Spleen (tissue), 7 donors: Measurements from ENCODE around the gene RPTOR.

ENCODE experiments used
- CTCF ChIP-seq, 11 experiments: fragments of 200-600 bp in 7 of 11; fragments of 450-650 bp in 4 of 11; sonication (generic) in 4 of 11; IDR thresholded peaks in 8 of 11; conservative IDR thresholded peaks in 3 of 11; 1 replicate in 7 of 11; 2 replicates in 4 of 11; pipeline versions ENCODE4 v1.4.0 to v1.8.0; 2016 to 2021; ENCODE audit warnings: antibody characterized with exemption in 11 of 11, inconsistent platforms in 4 of 11, mild to moderate bottlenecking in 1 of 11
- POLR2A ChIP-seq, 3 donors: fragments of 450-650 bp; IDR thresholded peaks; one replicate each; pipeline ENCODE4 v1.5.1; 2017; ENCODE audit warnings: antibody characterized with exemption in 3 of 3, mild to moderate bottlenecking in 1 of 3
- POLR2AphosphoS5 ChIP-seq, 3 donors: sonication (generic); formaldehyde crosslinking; IDR thresholded peaks; one replicate each; pipeline ENCODE4 v1.5.1; 2017; ENCODE audit warnings: antibody characterized with exemption in 3 of 3
- donor health status: DM: no; HTN: no; CAD: no; lungs with moderate emphysema.
- donor health status: DM: no; HTN: no; CAD: no.
- donor health status: DM: no; HTN: no; CAD: no.

- TF ChIP-seq CTCF (IDR thresholded peaks at IDR 0.05 in 8 of 11, conservative IDR thresholded peaks at IDR 0.05 in 3 of 11) (no peak), POLR2A (IDR thresholded peaks at IDR 0.05) (no peak), POLR2AphosphoS5 (IDR thresholded peaks at IDR 0.05) (no peak)
These were observed 350.7 kb downstream of the RPTOR start for GRCh38 chr17:80895366-80895765.
